Upper lobe of left lung (tissue), 4 donors: ENCODE measurements around the gene DHODH.

ENCODE experiments used
- CTCF ChIP-seq, 6 experiments: fragments of 450-650 bp in 4 of 6; fragments of 200-600 bp in 2 of 6; sonication (generic) in 2 of 6; IDR thresholded peaks; one replicate each; pipeline ENCODE4 v1.5.1; 2016 to 2019; ENCODE audit warnings: antibody characterized with exemption in 6 of 6
- POLR2A ChIP-seq, 4 donors: fragments of 450-650 bp; IDR thresholded peaks; one replicate each; pipeline ENCODE4 v1.5.1; 2016 to 2017; ENCODE audit warnings: antibody characterized with exemption in 4 of 4, mild to moderate bottlenecking in 2 of 4

GRCh38 chr16:72029567-72030271 lies 21.2 kb downstream of the DHODH start:
- no peak for TF ChIP-seq CTCF (IDR thresholded peaks at IDR 0.05)
- TF ChIP-seq POLR2A (IDR thresholded peaks at IDR 0.05), result no peak
